Ascending aorta (tissue), 2 donors: ENCODE data around the gene HIBADH. TPM values are rescaled to one million over a fixed set of nuclear protein-coding genes. Genes with fewer than 3 reads are reported as not detected.

ENCODE experiments used
- DNase-seq, 2 donors: peaks; one replicate each; pipeline ENCODE4 v3.0.0-alpha.2; 2019; ENCODE audit warnings: low spot score in 2 of 2
- H3K27ac ChIP-seq, 2 donors: fragments of 200-600 bp; sonication (generic); one replicate each; pipeline ENCODE4 v1.5.1; 2016 to 2017; ENCODE audit warnings: mild to moderate bottlenecking in 1 of 2
- H3K27me3 ChIP-seq: fragments of 200-600 bp; sonication (generic); one replicate; pipeline ENCODE4 v1.5.1; 2017
- H3K36me3 ChIP-seq, 2 donors: fragments of 200-600 bp; sonication (generic); one replicate each; pipeline ENCODE4 v1.5.1; 2016
- H3K4me1 ChIP-seq, 2 donors: fragments of 200-600 bp; sonication (generic); one replicate each; pipeline ENCODE4 v1.5.1; 2016 to 2017; ENCODE audit warnings: mild to moderate bottlenecking in 1 of 2
- H3K4me3 ChIP-seq, 2 donors: fragments of 200-600 bp; sonication (generic); one replicate each; pipeline ENCODE4 v1.5.1; 2016 to 2017; ENCODE audit warnings: mild to moderate bottlenecking in 1 of 2
- H3K9me3 ChIP-seq, 2 donors: fragments of 200-600 bp; sonication (generic); one replicate each; pipeline ENCODE4 v1.5.1; 2016
- CTCF ChIP-seq, 3 experiments: fragments of 200-600 bp in 2 of 3; fragments of 450-650 bp in 1 of 3; sonication (generic) in 2 of 3; IDR thresholded peaks; one replicate each; pipeline ENCODE4 v1.5.1; 2016 to 2019; ENCODE audit warnings: antibody characterized with exemption in 3 of 3, mild to moderate bottlenecking in 1 of 3, moderate library complexity in 1 of 3
- intact Hi-C: fragments of 100-400 bp; cut with DNase I; formaldehyde crosslinking; loops from one replicate; pipeline ENCODE4 v1.15.1; 2023
- total RNA-seq: library from RNA; depleted of rRNA; stranded (reverse); fragments of >200 nt; gene quantifications from one replicate; pipeline ENCODE4 v1.1.0, GENCODE V29; 2016

The HIBADH gene
- total RNA-seq, 1 donor from 2014 or later, result 10.6 TPM

DNA sequence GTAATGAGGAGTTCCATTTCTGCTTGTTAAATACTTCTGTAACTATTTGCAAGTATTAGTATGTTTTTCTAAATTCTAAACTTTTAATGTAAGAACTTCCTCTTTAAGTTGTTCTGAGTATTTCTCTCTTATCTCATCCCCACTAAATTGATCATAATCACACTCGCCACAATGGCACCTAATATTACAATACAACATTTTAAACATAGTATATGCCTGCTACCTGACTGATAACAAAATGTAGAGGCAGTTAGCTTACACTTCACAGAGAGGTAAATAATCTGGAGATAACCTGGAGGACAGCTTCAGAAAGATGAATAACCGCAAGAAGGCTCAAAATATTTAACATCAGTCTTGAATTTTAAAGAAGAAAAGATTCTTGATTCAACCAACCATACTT is 48.6 kb downstream of the HIBADH start:
- DNase-seq, result no peak
- Histone ChIP-seq H3K27me3 (no peaks in the 10 kb centered on the region), H3K36me3 (peaks cover 7% of the 10 kb centered on the region in 2 donors), H3K27ac (no peak overlapping the region), H3K4me1 (no peaks in the 10 kb centered on the region), H3K4me3 (no peak overlapping the region), H3K9me3 (peaks cover 2 to 3% of the 10 kb centered on the region in 2 donors)
- intact Hi-C loops, result no loop called here
- TF ChIP-seq CTCF (IDR thresholded peaks at IDR 0.05), result no peak

- no peak for TF ChIP-seq CTCF (IDR thresholded peaks at IDR 0.05)
- no peak for DNase-seq
- Histone ChIP-seq H3K27me3 (no peaks in the 10 kb centered on the region), H3K4me3 (no peak overlapping the region), H3K27ac (no peak overlapping the region), H3K9me3 (no peaks in the 10 kb centered on the region), H3K36me3 (peaks cover under 1 to 3% of the 10 kb centered on the region in 2 donors), H3K4me1 (no peaks in the 10 kb centered on the region)
- intact Hi-C loops, result no loop called here
These were observed 51.6 kb downstream of the HIBADH start for GRCh38 chr7:27611059-27611458.

GRCh38 chr7:27608776-27609495 is 53.7 kb downstream of the HIBADH start:
- H3K9me3 ChIP-seq, result no peaks in the 10 kb centered on the region
- intact Hi-C loops, result no loop called here

GRCh38 chr7:27607210-27607606 is 55.5 kb downstream of the HIBADH start:
- Histone ChIP-seq H3K27ac (no peak overlapping the region), H3K9me3 (no peaks in the 10 kb centered on the region), H3K4me3 (no peak overlapping the region), H3K36me3 (no peaks in the 10 kb centered on the region), H3K27me3 (no peaks in the 10 kb centered on the region), H3K4me1 (no peaks in the 10 kb centered on the region)
- no peak for TF ChIP-seq CTCF (IDR thresholded peaks at IDR 0.05)
- DNase-seq, result no peak
- intact Hi-C loops, result no loop called here

More at GRCh38 chr7:27608776-27609495, 53.7 kb downstream of the HIBADH start:
- Histone ChIP-seq H3K4me1 (no peaks in the 10 kb centered on the region), H3K27ac (no peak overlapping the region), H3K36me3 (no peaks in the 10 kb centered on the region), H3K27me3 (no peaks in the 10 kb centered on the region), H3K4me3 (no peak overlapping the region)
- TF ChIP-seq CTCF (IDR thresholded peaks at IDR 0.05), result no peak
- no peak for DNase-seq

DNA sequence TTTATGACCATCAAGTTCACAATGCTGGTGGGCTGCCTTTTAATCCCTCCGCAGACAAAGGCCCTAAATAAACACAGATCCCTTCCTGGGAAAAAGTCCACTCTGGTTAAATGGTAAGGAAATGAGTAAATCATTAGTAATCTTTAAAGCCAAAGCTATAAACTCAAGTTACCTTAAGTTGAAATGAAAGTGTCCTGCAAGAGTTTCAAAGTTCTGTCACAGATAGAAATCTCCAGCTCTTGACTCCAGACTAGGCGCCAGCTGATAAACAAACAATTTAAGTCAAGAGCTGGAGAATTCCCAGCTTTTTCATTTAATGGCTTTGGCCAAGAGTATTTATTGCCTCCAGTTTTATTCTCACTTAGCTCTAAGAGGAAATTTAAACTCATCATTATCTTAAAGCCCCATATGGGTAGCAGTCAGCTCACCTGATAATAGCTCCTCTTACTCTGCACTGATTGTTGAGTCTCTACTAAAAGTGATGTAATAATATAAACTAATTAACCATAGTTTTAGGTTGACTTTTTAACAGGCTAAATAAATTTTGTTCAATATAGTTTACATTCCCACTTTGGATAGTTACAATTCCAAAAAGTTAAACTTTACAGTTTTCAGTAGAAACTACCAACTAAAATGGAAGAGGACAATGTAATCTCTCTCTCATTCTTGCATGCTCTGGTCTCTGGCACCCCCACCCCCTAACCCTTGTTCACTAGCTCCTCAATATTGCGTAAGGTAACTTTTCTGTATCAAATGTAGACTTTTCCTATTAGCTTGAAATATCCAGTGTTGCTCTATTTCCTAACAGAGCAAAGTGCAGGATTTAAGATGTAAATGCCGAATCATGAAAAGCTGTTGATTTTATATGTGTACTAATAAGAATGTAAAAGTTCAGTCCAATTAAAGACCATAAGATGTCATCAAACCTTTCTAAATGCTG is 56.1 kb downstream of the HIBADH start:
- Histone ChIP-seq H3K4me1 (no peaks in the 10 kb centered on the region), H3K36me3 (no peaks in the 10 kb centered on the region), H3K9me3 (no peaks in the 10 kb centered on the region), H3K27ac (no peak overlapping the region), H3K27me3 (no peaks in the 10 kb centered on the region), H3K4me3 (no peak overlapping the region)
- intact Hi-C loops, result no loop called here
- DNase-seq, result no peak
- TF ChIP-seq CTCF (IDR thresholded peaks at IDR 0.05), result no peak
